NCI-H460 (cell line): Measurements from ENCODE around the gene ZNF609. TPM values are rescaled to one million over a fixed set of nuclear protein-coding genes. Genes with fewer than 3 reads are reported as not detected.
"Not testable (repeated sequence)": the region's sequence is repeated elsewhere in the genome, so short reads cannot be mapped to it uniquely, and the experiment has no call there.

Experiments used
- DNase-seq: peaks from one replicate; pipeline ENCODE4 v3.0.0-alpha.2; 2016; ENCODE audit warnings: low read depth; ENCODE audit errors: extremely low read depth
- total RNA-seq: library from RNA; depleted of rRNA; stranded (reverse); fragments of >200 nt; shearing (Covaris generic); gene quantifications from 2 replicates; pipeline ENCODE4 v1.2.3, GENCODE V29; 2014

ZNF609 gene
- total RNA-seq, 1 experiment from 2014 or later: 15.0 TPM

DNA sequence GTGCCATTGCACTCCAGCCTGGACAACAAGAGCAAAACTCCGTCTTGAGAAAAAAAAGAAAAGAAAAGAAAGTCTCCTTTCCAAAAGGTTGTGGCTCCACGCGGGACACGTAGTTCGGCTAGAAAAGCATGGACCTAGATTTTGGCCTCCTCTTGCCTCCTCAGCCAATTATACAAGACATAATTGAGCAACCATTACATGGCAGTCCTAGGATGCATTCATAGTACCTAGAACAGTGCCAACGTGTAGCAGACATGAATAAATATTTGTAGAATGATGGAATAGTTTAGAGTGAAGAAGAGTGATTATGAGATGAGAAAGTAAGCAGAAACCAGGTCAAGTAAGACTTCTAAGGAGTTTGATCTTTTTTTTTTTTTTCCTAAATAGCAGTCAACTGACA is 112.5 kb downstream of the ZNF609 start:
- no peak for DNase-seq

DNA sequence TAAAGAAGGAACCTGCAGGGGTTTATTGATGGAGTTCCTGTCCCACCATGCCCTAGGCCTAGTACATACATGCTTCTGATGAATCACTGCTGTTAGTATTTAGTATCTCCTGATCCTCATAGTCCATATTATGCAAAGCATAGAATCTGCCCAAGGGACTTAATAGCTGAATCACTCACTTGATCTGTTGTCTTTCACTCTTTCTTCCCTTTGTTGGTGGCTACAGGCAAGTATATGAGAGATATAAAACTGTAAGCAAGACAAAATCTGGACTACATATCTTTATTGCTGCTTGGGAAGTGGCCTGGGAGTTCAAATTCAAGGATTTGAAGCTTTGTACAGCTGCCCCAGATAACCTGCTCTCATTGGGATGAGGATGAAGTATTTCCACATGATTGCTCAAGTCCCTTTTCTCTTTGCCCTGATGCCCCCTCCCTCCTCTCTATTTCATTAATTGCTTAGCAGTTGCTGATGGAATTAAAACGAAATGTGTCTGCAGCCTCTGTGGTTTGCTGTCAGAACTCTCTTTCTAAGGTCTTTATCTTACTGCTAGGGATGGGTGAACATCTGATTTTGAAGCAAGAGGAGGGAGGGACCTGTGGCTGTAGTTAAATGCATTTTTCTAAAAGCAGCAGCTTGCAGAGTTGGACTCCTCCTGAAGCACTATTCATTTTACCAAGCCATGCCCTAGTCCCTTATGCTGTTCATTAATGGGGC is 114.1 kb downstream of the ZNF609 start:
- DNase-seq: no peak

DNA sequence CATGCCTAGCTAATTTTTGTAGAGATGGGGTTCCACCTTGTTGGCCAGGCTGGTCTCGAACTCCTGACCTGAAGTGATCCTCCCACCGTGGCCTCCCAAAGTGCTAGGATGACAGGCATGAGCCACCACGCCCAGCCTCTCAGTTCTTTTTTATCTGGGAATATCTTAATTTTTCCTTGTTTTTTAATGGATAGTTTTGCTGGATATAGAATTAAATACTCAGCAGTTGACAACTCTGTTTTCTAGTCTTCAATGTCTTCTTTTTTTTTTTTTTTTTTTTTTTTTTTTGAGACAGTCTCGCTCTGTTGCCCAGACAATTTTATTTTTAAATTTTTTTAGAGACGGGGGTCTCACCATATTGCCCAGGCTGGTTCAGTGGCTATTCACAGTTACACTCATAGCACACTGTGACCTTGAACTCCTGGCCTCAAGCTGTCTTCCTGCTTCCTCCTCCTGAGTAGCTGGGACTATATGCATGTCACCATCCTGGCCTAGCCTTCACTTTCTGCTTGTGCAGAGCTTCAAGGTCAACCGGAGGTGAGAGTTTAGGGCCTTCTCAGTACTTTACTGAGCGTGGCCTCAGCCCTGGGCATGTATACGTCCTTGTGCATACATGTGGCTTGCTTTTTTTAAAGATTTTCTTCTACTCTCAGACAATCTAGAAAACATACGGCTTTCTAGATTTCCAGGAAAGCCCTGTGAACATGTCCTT is 120.5 kb downstream of the ZNF609 start:
- DNase-seq: no peak

DNA sequence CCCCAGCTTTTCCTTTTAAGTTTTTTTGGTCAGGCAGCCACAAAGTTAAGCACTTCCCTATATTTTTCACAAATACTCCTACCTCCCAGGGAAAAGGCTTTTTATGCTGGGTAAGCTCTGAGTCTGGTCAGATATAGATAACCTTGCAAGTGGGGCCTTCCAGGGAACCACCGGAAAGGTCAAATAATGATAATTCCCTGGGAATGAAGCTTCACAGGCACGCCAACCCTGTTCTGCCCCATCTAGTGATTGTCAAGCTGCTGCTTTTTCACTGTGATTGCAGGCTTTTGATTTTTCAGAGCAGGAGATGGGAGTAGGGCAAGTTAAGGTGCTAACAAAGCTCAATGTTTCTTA is 121.0 kb downstream of the ZNF609 start:
- DNase-seq: no peak

DNA sequence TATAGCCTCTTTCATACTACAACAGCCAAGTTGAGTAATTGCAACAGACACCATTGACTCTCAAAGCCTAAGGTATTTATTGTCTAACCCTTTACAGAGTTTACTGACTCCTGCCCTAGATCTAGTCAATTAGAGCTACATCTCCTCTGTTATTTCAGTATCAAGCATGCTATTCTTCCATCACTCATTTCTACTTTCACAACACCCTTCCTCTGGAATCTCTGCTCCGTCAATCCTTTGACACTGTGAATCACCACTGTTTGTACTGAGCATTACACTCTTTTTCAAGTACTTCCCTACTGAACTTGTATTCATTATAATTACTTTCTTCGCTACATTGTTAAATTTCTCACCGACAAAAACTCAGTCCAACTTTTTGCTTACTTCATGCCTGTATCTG is 121.8 kb downstream of the ZNF609 start:
- DNase-seq: no peak

DNA sequence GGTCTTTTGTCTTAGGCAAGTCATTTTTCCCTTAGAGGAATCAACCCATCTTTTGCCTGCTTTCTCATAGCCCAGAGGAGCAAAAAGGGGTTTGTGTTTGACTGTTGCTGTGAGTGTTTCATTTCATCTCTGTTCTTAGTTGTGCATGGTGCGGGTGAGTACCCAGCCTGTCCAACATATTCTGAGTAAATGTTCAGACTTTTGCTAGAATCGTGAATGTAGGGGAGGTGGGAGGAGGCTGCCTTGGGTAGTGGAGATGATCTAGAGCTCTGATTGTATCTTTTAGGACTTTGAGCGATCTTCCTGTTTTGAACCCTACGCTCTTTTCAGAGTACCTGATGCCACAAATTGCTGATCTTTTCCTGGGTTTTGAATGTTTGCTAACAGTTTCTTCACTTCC is 123.1 kb downstream of the ZNF609 start:
- DNase-seq: no peak

DNA sequence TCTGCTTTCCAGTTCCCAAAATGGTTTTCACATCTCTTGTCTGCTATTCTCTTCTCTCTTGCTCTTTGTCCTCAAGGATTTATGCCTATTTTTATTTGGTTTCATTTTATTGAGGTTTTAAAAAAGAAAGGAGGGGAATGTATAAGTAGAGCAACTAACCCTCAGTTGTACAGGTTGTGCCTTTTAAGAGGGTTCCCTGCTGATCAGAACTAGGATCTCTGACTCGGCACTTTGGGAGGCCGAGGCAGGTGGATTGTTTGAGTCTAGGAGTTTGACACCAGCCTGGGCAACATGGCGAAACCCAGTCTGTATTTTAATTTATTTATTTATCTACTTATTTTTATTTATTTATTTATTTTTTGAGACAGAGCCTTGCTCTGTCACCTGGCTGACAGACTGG is 123.6 kb downstream of the ZNF609 start:
- DNase-seq: no peak

DNA sequence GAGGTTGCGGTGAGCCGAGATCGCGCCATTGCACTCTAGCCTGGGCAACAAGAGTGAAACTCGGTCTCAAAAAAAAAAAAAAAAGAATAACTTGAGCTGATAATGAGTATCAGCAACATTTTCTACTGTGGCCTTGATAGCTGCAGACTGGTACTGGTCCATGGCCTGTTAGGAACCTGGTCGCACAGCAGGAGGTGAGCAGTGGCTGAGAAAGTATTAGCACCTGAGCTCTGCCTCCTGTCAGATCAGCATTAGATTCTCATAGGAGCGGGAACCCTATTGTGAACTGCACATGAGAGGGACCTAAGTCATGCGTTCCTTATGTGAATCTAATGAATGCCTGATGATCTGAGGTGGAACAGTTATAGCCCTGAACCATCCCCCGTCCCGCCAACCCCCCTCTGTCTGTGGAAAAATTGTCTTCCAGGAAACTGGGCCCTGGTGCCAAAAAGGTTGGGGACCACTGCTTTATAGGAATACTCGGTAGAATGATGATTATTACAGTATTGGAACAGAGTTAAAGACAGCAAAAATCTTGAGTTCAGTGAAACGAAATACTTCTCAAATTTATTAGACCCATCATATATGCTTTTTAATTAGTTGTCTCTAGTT is 126.0 kb downstream of the ZNF609 start:
- DNase-seq: no peak

DNA sequence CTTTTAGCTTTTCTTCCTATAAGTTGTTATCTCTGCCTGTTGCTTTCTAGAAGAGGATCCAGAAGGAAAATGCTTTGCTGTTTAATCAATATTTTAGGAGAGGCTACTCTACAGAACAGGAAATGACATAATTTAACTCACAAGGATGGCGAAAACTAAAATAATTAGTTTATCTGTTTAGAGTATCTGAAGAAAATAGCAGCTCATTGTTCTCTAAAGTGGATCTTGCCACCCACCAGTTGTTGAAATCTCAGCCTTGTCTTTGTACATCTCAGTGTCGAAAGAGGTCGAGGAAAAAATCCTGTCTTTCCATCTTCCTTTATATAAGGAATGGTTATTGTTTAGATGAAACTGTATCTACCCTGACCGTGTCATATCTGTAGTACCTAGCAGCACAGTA is 126.6 kb downstream of the ZNF609 start:
- DNase-seq: no peak

DNA sequence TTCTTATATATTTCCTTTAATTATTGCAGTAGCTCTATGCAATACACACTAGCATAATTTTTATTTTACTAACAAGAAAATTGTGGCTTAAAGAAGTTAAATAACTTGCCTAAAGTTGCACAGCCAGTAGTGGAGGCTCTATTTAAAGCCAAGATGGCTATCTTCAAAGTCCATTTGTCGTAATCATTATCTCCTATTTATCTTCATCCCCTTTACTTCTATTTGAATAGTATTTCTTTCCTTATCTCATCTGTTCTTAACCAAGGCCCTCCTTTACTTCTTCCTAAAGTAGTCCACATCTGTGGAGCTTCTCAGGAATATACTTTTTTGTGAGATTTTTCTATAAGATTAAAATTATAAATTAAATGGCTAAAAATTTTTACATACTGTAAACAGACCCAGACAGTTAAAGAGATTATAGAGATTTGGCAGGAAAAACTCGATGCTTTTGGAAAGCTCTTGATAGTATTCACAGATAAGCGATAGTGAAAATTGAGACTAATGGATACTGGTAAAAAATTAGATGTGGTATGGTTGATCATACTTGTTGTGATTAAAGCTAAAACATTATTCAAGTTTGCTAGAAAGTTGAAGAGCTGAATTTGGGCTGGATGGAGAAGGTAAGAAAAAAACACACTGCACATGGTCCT is 129.2 kb downstream of the ZNF609 start:
- no peak for DNase-seq

DNA sequence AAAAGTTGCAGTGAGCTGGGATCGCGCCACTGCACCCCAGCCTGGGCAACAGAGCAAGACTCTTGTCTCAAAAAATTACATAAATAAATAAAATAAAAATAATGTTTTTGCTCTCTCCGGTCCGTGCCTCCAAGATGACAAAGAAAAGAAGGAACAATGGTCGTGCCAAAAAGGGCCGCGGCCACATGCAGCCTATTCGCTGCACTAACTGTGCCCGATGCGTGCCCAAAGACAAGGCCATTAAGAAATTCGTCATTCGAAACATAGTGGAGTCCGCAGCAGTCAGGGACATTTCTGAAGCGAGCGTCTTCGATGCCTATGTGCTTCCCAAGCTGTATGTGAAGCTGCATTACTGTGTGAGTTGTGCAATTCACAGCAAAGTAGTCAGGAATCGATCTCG is 132.5 kb downstream of the ZNF609 start:
- DNase-seq: not testable (repeated sequence)

DNA sequence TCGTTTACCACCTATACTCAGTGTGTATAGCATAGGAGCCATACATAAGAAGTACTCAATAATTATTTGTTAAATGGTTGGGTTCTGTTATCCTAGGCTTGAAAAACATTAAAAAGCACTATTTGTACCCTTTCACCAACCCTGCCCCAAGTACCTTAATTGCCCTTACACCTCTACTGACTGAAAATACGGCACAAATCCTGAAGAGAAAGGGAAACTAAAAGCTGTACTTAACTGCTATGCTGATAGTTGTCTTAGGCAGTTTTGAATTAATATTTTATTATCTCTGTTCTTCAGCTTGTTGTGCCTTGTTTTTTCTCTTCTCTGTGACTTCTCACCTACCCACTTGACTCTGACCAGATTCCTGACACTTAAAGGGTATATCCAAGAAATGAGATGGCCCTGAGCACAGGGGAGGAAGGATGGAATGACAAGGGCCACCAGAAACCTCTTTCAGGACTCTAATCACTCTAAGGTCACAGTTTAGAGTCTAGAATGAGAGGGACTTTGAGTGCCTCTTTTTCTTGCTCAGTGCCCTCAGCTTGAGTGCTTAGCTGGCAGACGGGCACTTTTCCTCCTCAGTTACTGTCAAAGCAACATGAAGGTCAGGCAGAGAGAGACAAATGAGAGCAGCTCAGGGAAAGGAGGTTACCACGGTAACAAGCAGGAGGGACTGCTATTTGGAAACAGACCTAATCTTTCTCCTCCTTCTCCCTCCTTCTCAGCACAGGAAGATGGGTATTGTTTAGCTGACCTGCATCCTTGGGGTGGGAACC is 136.5 kb downstream of the ZNF609 start:
- DNase-seq: no peak

DNA sequence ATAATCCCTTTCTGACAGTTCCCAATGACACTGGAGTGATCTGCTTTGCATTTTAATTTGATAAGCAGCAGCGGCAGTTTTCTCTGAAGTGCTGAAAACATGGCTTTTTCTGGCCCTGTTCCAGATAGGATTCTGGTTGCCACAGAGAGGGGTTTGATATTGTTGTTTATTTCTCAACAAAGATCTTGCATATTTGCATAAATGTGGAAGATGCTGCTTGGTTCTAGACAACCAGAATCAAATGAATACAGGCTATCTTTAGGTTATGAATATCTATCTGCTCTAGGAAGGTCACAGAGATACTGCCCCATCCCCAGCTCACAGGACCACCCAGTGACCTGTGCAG is 137.1 kb downstream of the ZNF609 start:
- no peak for DNase-seq

DNA sequence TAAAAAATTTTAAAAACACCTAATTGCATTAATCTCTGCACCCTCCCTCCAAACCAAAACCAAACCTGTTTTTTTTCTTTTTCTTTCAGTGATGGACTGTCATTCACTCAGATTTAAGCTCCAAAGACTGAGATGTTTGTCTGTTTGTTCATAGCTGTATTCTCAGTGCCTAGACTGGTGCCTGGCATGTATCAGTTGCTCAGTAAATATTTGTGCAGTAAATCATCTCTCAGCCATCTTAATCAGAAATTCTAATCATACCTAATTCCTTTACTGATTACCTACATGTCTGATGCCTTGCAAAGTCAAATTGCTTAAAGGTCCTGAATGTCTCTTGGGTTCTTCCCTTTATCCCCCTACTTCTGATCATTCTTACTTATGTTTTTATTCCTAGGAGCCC is 138.8 kb downstream of the ZNF609 start:
- no peak for DNase-seq

DNA sequence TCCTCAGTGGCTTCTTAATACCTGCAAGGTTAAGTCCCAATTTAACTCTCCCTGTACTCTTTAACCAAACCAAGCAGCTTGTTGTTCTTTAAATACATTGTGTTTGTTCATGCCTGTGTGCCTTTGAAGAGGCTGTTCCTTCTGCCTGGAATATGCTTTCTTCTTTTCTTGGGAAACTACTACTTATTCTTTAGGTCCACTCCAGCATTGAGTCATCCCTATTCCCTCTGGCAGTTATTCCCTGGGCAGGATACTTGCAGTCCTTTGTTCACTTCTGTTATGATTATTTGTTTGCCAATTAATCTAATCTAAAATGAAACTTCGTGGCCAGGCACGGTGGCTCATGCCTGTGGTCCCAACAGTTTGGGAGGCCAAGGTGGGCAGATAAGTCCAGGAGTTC is 139.3 kb downstream of the ZNF609 start:
- no peak for DNase-seq

DNA sequence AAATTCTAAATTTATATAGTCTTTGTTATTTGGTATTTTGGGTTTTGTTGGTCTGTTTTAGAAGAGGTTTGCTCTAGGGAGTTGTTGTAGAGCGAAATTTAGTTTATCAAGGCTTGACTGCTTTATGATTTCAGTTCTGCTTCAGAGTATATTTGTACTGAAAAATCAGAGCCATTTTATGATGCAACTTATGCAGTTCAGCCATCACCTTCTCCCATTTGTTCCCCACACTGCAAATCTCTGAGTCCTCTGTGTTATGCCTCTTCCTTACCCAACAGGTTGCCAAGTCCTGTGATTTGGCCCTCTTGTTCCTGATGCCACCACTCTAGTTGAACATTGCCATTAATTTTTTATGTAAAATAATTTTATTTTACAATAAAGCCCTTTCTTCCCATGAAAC is 140.4 kb downstream of the ZNF609 start:
- DNase-seq: no peak

DNA sequence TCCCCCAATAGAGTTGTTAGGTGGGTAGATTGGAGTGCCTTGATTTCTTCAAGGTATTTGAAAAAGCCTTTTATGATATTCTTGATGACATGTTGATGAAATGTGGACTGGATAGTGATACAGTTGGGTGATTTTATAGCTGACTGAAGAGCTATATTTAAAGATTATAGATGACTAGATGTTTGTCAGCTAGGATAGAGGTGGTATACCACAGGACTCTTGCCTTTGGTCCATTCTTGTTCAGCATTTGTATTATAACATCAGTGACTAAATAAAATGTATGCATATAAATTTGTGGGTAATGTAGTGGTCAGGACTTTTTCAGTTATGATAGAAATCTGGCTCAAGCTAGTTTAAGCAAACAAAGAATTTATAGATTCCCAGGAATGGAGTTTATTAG is 143.9 kb downstream of the ZNF609 start:
- DNase-seq: no peak

DNA sequence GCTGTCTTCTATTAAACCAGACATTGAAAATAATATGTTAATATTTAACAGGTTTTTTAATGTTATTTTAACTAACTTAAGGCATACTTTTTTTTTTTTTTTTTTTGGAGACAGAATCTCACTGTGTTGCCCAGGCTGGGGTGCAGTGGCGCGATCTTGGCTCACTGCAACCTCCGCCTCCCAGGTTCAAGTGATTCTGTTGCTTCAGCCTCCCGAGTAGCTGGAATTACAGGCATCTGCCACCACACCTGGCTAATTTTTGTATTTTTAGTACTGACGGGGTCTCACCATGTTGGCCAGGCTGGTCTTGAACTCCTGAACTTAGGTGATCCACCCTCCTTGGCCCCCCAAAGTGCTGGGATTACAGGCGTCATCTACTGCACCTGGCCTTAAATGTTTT is 147.0 kb downstream of the ZNF609 start:
- not testable (repeated sequence) for DNase-seq

DNA sequence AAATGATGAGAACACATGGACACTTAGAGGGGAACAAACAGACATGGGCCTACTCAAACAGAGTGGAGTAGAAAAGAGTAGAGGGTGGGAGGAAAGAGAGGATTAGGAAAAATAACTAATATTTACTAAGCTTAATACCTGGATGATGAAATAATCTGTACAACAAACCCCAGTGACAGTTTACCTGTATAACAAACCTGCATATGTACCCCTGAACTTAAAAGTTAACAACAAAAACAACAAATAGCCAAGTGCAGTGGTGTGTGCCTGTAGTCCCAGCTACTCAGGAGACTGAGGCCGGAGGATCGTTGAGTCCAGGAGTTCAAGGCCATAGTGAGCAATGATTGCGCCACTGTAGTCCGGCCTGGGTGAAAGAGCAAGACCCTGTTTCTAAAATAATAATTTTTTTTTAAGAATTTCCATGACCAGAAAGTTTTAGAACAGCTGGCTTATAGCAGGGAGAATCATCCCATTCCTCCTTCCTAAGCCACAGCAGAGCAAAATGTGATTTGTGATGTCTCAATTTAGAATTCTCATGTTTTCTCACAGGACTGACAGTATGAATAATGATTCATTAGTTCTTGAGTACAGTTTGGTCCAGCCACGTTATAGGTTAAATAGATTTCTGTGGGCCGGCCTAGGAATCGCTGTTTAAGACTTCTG is 150.0 kb downstream of the ZNF609 start:
- DNase-seq: no peak

DNA sequence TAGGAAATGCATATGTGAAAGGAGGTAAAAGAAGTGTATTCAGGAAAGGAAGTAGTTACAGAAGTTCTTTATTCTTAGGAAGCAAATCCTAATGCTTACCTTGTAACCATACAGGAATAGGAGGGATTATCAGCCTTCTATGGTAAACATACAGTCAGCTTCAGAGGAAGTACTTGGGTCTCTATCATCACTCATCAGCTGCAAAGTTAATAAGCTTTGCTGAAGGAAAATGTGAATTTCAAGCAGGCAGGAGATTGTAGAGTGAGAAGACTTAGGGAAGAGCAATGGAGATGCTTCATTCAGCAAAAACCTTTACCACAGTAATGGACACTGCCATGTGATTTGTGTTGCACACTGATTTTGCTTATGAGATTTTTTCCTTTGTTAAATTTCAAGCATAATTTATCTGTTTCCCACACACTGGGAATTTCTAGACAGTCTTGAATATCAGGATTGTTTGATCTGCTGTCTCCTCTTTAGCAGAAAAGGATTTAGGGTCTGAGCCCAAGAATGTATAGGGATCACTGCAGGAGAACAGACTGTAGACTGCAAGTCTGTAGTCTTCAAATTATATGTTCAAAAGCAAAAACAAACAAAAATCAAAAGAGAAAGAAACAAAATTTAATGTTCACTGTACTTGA is 150.8 kb downstream of the ZNF609 start:
- DNase-seq: no peak
